ENCODE data around the gene FXYD7.

FXYD7 gene

DNA sequence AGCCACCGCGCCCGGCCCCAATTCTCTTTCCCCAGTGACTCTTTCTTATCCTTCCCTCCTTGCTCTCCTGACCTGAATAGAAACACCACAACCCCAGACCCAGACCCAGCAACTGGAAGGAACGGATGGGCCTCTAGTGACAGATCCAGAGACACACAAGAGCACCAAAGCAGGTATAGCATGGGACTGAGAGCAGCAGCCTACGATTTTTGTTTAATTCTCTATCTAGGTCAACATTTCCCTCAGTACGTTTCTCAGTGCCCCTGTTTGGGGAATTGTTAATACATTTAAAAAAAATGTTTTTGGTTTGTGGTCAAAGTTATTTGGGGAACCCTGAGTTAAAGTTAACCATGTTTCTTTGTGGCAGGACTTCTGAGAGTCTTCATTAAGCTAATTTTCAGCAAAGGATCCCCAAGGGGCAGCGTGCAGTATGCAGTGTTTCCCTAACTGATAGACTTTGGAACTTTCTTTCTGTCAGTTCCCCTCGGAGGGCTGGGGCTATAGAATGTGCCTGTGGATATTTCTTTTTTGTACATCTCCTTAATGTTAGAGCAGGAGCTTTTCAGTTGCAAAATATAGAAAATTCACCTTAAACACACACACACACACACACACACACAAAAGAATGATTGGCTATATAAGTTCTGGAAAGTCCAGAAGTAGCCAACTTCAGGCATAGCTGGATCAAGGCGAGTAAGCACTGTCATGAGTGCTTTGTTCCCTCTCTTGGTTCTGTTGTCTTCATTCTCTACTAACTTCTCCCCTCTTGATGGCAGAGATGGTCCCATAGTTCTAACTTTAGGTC lies 17.8 kb downstream of the FXYD7 start:
- H3K36me3 ChIP-seq, result peaks cover 45% of the 10 kb centered on the region
- no peak overlapping the region for H3K4me3 ChIP-seq (ENCODE audit: low read depth, low read length)
- H3K27me3 ChIP-seq (ENCODE audit: insufficient read depth, low read depth, severe bottlenecking), result no peaks in the 10 kb centered on the region

GRCh38 chr19:35161434-35161743 lies 18.3 kb downstream of the FXYD7 start:
- Histone ChIP-seq H3K4me3 (ENCODE audit: low read depth, low read length) (no peak overlapping the region), H3K27me3 (ENCODE audit: insufficient read depth, low read depth, severe bottlenecking) (no peaks in the 10 kb centered on the region), H3K9me3 (ENCODE audit: severe bottlenecking) (peaks cover 5% of the 10 kb centered on the region), H3K36me3 (peaks cover 51% of the 10 kb centered on the region), H3K27ac (no peak overlapping the region)
- TF ChIP-seq CTCF (IDR thresholded peaks at IDR 0.05; ENCODE audit: low read depth, low read length), result no peak
- no peak for DNase-seq

More for the DNA sequence above, 17.8 kb downstream of the FXYD7 start:
- DNase-seq, result no peak
- H3K27ac ChIP-seq, result no peak overlapping the region
- no peak for TF ChIP-seq CTCF (IDR thresholded peaks at IDR 0.05; ENCODE audit: low read depth, low read length)
- H3K9me3 ChIP-seq (ENCODE audit: severe bottlenecking), result no peaks in the 10 kb centered on the region

GRCh38 chr19:35162471-35163326 lies 19.6 kb downstream of the FXYD7 start:
- TF ChIP-seq CTCF (IDR thresholded peaks at IDR 0.05; ENCODE audit: low read depth, low read length), result no peak
- Histone ChIP-seq H3K36me3 (peaks cover 50% of the 10 kb centered on the region), H3K27me3 (ENCODE audit: insufficient read depth, low read depth, severe bottlenecking) (no peaks in the 10 kb centered on the region), H3K9me3 (ENCODE audit: severe bottlenecking) (peaks cover 12% of the 10 kb centered on the region), H3K4me3 (ENCODE audit: low read depth, low read length) (no peak overlapping the region), H3K27ac (no peak overlapping the region)
- DNase-seq, result no peak

DNA sequence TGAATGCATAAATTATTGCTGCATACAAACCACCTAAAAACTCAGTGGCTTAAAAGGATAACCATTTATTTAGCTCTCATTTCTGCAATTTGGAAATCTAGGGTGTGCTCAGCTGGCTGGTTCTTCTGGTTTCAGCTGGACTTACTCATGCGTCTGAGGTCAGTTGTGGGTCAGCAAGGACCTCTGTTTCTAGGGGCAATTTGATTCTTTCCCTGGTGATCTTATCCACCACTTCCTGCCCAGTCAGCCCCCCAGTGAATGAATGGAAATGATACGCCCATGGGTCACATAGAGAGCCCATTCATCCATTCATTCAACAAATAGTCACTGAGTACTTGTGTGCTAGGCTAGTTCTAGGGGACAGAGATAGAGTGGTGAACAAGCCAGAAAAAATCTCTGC lies 21.4 kb downstream of the FXYD7 start:
- no peak overlapping the region for H3K4me3 ChIP-seq (ENCODE audit: low read depth, low read length)
- no peaks in the 10 kb centered on the region for H3K27me3 ChIP-seq (ENCODE audit: insufficient read depth, low read depth, severe bottlenecking)
- peaks cover 12% of the 10 kb centered on the region for H3K9me3 ChIP-seq (ENCODE audit: severe bottlenecking)
- no peak overlapping the region for H3K27ac ChIP-seq
- peaks cover 42% of the 10 kb centered on the region for H3K36me3 ChIP-seq
- TF ChIP-seq CTCF (IDR thresholded peaks at IDR 0.05; ENCODE audit: low read depth, low read length), result no peak
- no peak for DNase-seq

GRCh38 chr19:35165200-35166058 lies 22.4 kb downstream of the FXYD7 start:
- peaks cover 12% of the 10 kb centered on the region for H3K9me3 ChIP-seq (ENCODE audit: severe bottlenecking)
- H3K27ac ChIP-seq, result no peak overlapping the region
- no peaks in the 10 kb centered on the region for H3K27me3 ChIP-seq (ENCODE audit: insufficient read depth, low read depth, severe bottlenecking)
- DNase-seq, result no peak
- no peak overlapping the region for H3K4me3 ChIP-seq (ENCODE audit: low read depth, low read length)
- no peak for TF ChIP-seq CTCF (IDR thresholded peaks at IDR 0.05; ENCODE audit: low read depth, low read length)
- peaks cover 38% of the 10 kb centered on the region for H3K36me3 ChIP-seq
